Vagina (tissue), 2 donors: ENCODE data around the gene UCN. TPM values are rescaled to one million over a fixed set of nuclear protein-coding genes. Genes with fewer than 3 reads are reported as not detected.

Source experiments
- DNase-seq, 2 donors: peaks; one replicate each; pipeline ENCODE4 v3.0.0-alpha.2; 2017; ENCODE audit errors: extremely low spot score in 2 of 2
- H3K27ac ChIP-seq: fragments of 200-600 bp; sonication (generic); one replicate; pipeline ENCODE4 v1.5.1; 2019
- H3K27me3 ChIP-seq: fragments of 200-600 bp; sonication (generic); one replicate; pipeline ENCODE4 v1.5.1; 2019
- H3K36me3 ChIP-seq, 2 donors: fragments of 200-600 bp; sonication (generic); one replicate each; pipeline ENCODE4 v1.5.1; 2017 to 2019
- H3K4me1 ChIP-seq: fragments of 200-600 bp; sonication (generic); one replicate; pipeline ENCODE4 v1.5.1; 2019
- H3K4me3 ChIP-seq, 2 donors: fragments of 200-600 bp; sonication (generic); 1 replicate in 1 of 2; 2 replicates in 1 of 2; pipeline ENCODE4 v1.5.1; 2016 to 2019
- H3K9me3 ChIP-seq: fragments of 200-600 bp; sonication (generic); one replicate; pipeline ENCODE4 v1.5.1; 2019
- CTCF ChIP-seq, 3 experiments: fragments of 450-650 bp in 2 of 3; fragments of 200-600 bp in 1 of 3; sonication (generic) in 1 of 3; IDR thresholded peaks; one replicate each; pipeline ENCODE4 v1.5.1; 2017 to 2019; ENCODE audit warnings: antibody characterized with exemption in 3 of 3, mild to moderate bottlenecking in 2 of 3, moderate library complexity in 2 of 3
- POLR2A ChIP-seq, 2 donors: fragments of 450-650 bp; IDR thresholded peaks; one replicate each; pipeline ENCODE4 v1.6.1; 2017; ENCODE audit warnings: antibody characterized with exemption in 2 of 2, mild to moderate bottlenecking in 2 of 2, moderate library complexity in 2 of 2
- POLR2AphosphoS5 ChIP-seq, 2 donors: sonication (generic); formaldehyde crosslinking; IDR thresholded peaks; one replicate each; pipeline ENCODE4 v1.9.0; 2017; ENCODE audit warnings: antibody characterized with exemption in 2 of 2, mild to moderate bottlenecking in 2 of 2, low read depth in 1 of 2; ENCODE audit not compliant: insufficient read depth in 1 of 2
- intact Hi-C: fragments of 100-400 bp; cut with DNase I; formaldehyde crosslinking; loops from one replicate; pipeline ENCODE4 v1.15.1; 2023
- total RNA-seq: library from RNA; depleted of rRNA; stranded (reverse); fragments of >200 nt; gene quantifications from one replicate; pipeline ENCODE4 v1.2.3, GENCODE V29; 2016

The UCN gene
- total RNA-seq, 1 donor from 2014 or later, result 3.2 TPM

GRCh38 chr2:27294928-27295327 lies 13.3 kb downstream of the UCN start:
- Histone ChIP-seq H3K27ac (no peak overlapping the region), H3K9me3 (no peaks in the 10 kb centered on the region), H3K4me1 (no peaks in the 10 kb centered on the region), H3K36me3 (no peaks in the 10 kb centered on the region), H3K27me3 (no peaks in the 10 kb centered on the region), H3K4me3 (no peak overlapping the region)
- no peak for DNase-seq
- intact Hi-C loops, result no loop called here
- no peak for TF ChIP-seq POLR2AphosphoS5 (IDR thresholded peaks at IDR 0.05; ENCODE audit: insufficient read depth in 1 of 2, low read depth in 1 of 2)
- TF ChIP-seq POLR2A (IDR thresholded peaks at IDR 0.05), result no peak
- TF ChIP-seq CTCF (IDR thresholded peaks at IDR 0.05), result no peak

GRCh38 chr2:27291865-27292264 lies 16.4 kb downstream of the UCN start:
- Histone ChIP-seq H3K27ac (no peak overlapping the region), H3K4me1 (no peaks in the 10 kb centered on the region), H3K4me3 (no peak overlapping the region), H3K36me3 (no peaks in the 10 kb centered on the region), H3K9me3 (no peaks in the 10 kb centered on the region), H3K27me3 (no peaks in the 10 kb centered on the region)
- TF ChIP-seq POLR2AphosphoS5 (IDR thresholded peaks at IDR 0.05; ENCODE audit: insufficient read depth in 1 of 2, low read depth in 1 of 2) (no peak), POLR2A (IDR thresholded peaks at IDR 0.05) (no peak), CTCF (IDR thresholded peaks at IDR 0.05) (no peak)
- intact Hi-C loops, result no loop called here
- no peak for DNase-seq

- TF ChIP-seq CTCF (IDR thresholded peaks at IDR 0.05), result no peak
- no peak for TF ChIP-seq POLR2AphosphoS5 (IDR thresholded peaks at IDR 0.05; ENCODE audit: insufficient read depth in 1 of 2, low read depth in 1 of 2)
- no peak for TF ChIP-seq POLR2A (IDR thresholded peaks at IDR 0.05)
- H3K36me3 ChIP-seq, result no peaks in the 10 kb centered on the region
- no peaks in the 10 kb centered on the region for H3K4me1 ChIP-seq
- no peak overlapping the region for H3K4me3 ChIP-seq
- no peaks in the 10 kb centered on the region for H3K9me3 ChIP-seq
- H3K27me3 ChIP-seq, result no peaks in the 10 kb centered on the region
- intact Hi-C loops, result no loop called here
- no peak overlapping the region for H3K27ac ChIP-seq
- no peak for DNase-seq
Observed at GRCh38 chr2:27290549-27290948, 17.7 kb downstream of the UCN start.

GRCh38 chr2:27288610-27289009 lies 19.6 kb downstream of the UCN start:
- H3K9me3 ChIP-seq, result no peaks in the 10 kb centered on the region
- intact Hi-C loops, result no loop called here
- no peaks in the 10 kb centered on the region for H3K4me1 ChIP-seq
- no peak overlapping the region for H3K27ac ChIP-seq
- no peak overlapping the region for H3K4me3 ChIP-seq
- H3K27me3 ChIP-seq, result no peaks in the 10 kb centered on the region
- no peak for DNase-seq
- TF ChIP-seq POLR2A (IDR thresholded peaks at IDR 0.05) (no peak), POLR2AphosphoS5 (IDR thresholded peaks at IDR 0.05; ENCODE audit: insufficient read depth in 1 of 2, low read depth in 1 of 2) (peak in 1 of 2 donors; percentile 49), CTCF (IDR thresholded peaks at IDR 0.05) (no peak)
- no peaks in the 10 kb centered on the region for H3K36me3 ChIP-seq

GRCh38 chr2:27285481-27285880 lies 22.8 kb downstream of the UCN start:
- intact Hi-C loops, result no loop called here
- TF ChIP-seq POLR2AphosphoS5 (IDR thresholded peaks at IDR 0.05; ENCODE audit: insufficient read depth in 1 of 2, low read depth in 1 of 2) (no peak), POLR2A (IDR thresholded peaks at IDR 0.05) (no peak), CTCF (IDR thresholded peaks at IDR 0.05) (no peak)
- H3K4me1 ChIP-seq, result no peaks in the 10 kb centered on the region
- H3K27me3 ChIP-seq, result no peaks in the 10 kb centered on the region
- H3K27ac ChIP-seq, result no peak overlapping the region
- DNase-seq, result no peak
- no peaks in the 10 kb centered on the region for H3K36me3 ChIP-seq
- no peaks in the 10 kb centered on the region for H3K9me3 ChIP-seq
- H3K4me3 ChIP-seq, result no peak overlapping the region
